ENCODE data around the gene FIG4. TPM values are rescaled to one million over a fixed set of nuclear protein-coding genes. Genes with fewer than 3 reads are reported as not detected.

The FIG4 gene
- total and polyA plus RNA-seq, 2 experiments from 2014 or later: 8.8 to 11.5 TPM

GRCh38 chr6:109788687-109789086 is 97.6 kb downstream of the FIG4 start:
- in situ Hi-C loops (cut with MboI): no loop called here
- H3K9me2 ChIP-seq (ENCODE audit: insufficient read depth): no peaks in the 10 kb centered on the region
- H4K20me1 ChIP-seq (ENCODE audit: insufficient read depth): no peaks in the 10 kb centered on the region
- peak overlapping the region; percentile 16 for H3K4me2 ChIP-seq (ENCODE audit: unreplicated experiment)
- no peak overlapping the region; the same call in 1 of the 2 replicates for H2AFZ ChIP-seq
- TF ChIP-seq EZH2phosphoT487 (IDR thresholded peaks at IDR 0.05; ENCODE audit: insufficient read depth, low read depth) (no peak), EZH2 (IDR thresholded peaks at IDR 0.05; ENCODE audit: insufficient read depth, poor library complexity, severe bottlenecking) (no peak)
- H3F3A ChIP-seq (ENCODE audit: insufficient read depth): peaks cover 31% of the 10 kb centered on the region
- peak; percentile 51 for DNase-seq
- H3K4me3 ChIP-seq: no peak overlapping the region
- H3K27ac ChIP-seq: no peak overlapping the region
- H3K9ac ChIP-seq: no peak overlapping the region
- H3K4me1 ChIP-seq (ENCODE audit: insufficient read depth): peaks cover 47% of the 10 kb centered on the region
- H3K9me3 ChIP-seq (ENCODE audit: low read depth): no peaks in the 10 kb centered on the region
- no peaks in the 10 kb centered on the region for H3K79me2 ChIP-seq (ENCODE audit: insufficient read depth)
- no peaks in the 10 kb centered on the region for H3K27me3 ChIP-seq (replicated peaks; ENCODE audit: insufficient read depth)
- WGBS, 2 experiments (ENCODE audit: low coverage in 1 of 2, low lambda C conversion rate in 2 of 2, missing lambda C conversion rate in 2 of 2): 51 to 54% methylated on average over 3 of the region's 3 CpGs
- H3K36me3 ChIP-seq (ENCODE audit: low read depth): 0 out of 2 replicates have a peak, but pooled peaks cover 5% of the 10 kb centered on the region

DNA sequence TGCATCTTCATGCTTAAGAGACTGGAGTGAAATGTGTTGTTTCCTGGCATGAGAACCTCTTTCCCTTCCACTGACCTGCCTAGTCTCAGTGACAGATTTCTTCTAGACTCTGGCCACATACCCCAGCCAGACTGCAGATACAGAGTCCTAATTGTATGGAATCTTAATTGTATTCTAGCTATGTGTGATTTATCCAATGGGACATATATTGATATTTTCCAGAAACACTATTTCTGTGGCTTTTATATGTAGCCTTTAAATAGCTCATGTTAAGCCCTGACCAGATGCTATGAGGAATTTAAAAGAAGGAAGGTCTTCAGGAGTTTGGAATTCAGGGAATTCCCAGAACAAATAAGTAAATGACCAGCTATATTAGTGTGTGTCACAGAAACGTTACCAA is 99.0 kb downstream of the FIG4 start:
- no peaks in the 10 kb centered on the region for H3K79me2 ChIP-seq (ENCODE audit: insufficient read depth)
- H3F3A ChIP-seq (ENCODE audit: insufficient read depth): peaks cover 44% of the 10 kb centered on the region
- H3K9me3 ChIP-seq (ENCODE audit: low read depth): no peaks in the 10 kb centered on the region
- peak overlapping the region; percentile 20; the same call in 1 of the 2 replicates for H3K9ac ChIP-seq
- no peaks in the 10 kb centered on the region for H4K20me1 ChIP-seq (ENCODE audit: insufficient read depth)
- H3K4me3 ChIP-seq: peak overlapping the region; percentile 10; the same call in 1 of the 2 replicates
- in situ Hi-C loops (cut with MboI): no loop called here
- peak overlapping the region; percentile 53 for H3K27ac ChIP-seq
- no peaks in the 10 kb centered on the region for H3K9me2 ChIP-seq (ENCODE audit: insufficient read depth)
- H3K4me1 ChIP-seq (ENCODE audit: insufficient read depth): peaks cover 51% of the 10 kb centered on the region
- 0 out of 2 replicates have a peak, but pooled peaks cover 5% of the 10 kb centered on the region for H3K36me3 ChIP-seq (ENCODE audit: low read depth)
- H2AFZ ChIP-seq: 0 out of 2 replicates have a peak overlapping the region, but pooled peaks have one; percentile 3
- peak overlapping the region; percentile 59 for H3K4me2 ChIP-seq (ENCODE audit: unreplicated experiment)
- no peaks in the 10 kb centered on the region for H3K27me3 ChIP-seq (replicated peaks; ENCODE audit: insufficient read depth)
- 0% methylated on average over 1 of the region's 1 CpG for WGBS, 2 experiments (ENCODE audit: low coverage in 1 of 2, low lambda C conversion rate in 2 of 2, missing lambda C conversion rate in 2 of 2)
- peak; percentile 67 for DNase-seq
- no peak for TF ChIP-seq EZH2phosphoT487 (IDR thresholded peaks at IDR 0.05; ENCODE audit: insufficient read depth, low read depth)
- no peak for TF ChIP-seq EZH2 (IDR thresholded peaks at IDR 0.05; ENCODE audit: insufficient read depth, poor library complexity, severe bottlenecking)

DNA sequence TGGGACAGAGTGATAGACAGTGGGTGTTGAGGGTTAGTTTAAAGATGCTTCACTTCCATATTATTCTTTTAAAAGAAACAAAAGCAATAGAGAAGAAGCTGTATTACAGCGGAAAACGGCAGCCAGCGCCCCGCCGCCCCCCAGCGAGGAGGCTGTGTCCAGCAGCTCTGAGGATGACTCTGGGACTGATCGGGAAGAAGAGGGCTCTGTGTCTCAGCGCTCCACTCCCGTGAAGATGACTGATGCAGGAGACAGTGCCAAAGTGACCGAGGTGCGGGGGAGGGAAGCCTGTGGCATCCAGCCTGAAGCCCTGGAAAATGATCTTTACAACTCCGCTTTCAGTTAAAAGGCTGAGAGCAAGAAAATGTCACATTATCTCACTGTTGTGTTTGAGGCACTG is 100.2 kb downstream of the FIG4 start:
- no peaks in the 10 kb centered on the region for H3K27me3 ChIP-seq (replicated peaks; ENCODE audit: insufficient read depth)
- no peak overlapping the region for H3K4me3 ChIP-seq
- H3K79me2 ChIP-seq (ENCODE audit: insufficient read depth): no peaks in the 10 kb centered on the region
- in situ Hi-C loops (cut with MboI): no loop called here
- H3F3A ChIP-seq (ENCODE audit: insufficient read depth): peaks cover 46% of the 10 kb centered on the region
- H3K36me3 ChIP-seq (ENCODE audit: low read depth): 0 out of 2 replicates have a peak, but pooled peaks cover 5% of the 10 kb centered on the region
- TF ChIP-seq EZH2phosphoT487 (IDR thresholded peaks at IDR 0.05; ENCODE audit: insufficient read depth, low read depth) (no peak), EZH2 (IDR thresholded peaks at IDR 0.05; ENCODE audit: insufficient read depth, poor library complexity, severe bottlenecking) (no peak)
- WGBS, 2 experiments (ENCODE audit: low coverage in 1 of 2, low lambda C conversion rate in 2 of 2, missing lambda C conversion rate in 2 of 2): 90 to 91% methylated on average over 12 of the region's 12 CpGs
- no peaks in the 10 kb centered on the region for H3K9me3 ChIP-seq (ENCODE audit: low read depth)
- no peak overlapping the region for H3K9ac ChIP-seq
- peaks cover 56% of the 10 kb centered on the region for H3K4me1 ChIP-seq (ENCODE audit: insufficient read depth)
- H3K9me2 ChIP-seq (ENCODE audit: insufficient read depth): no peaks in the 10 kb centered on the region
- DNase-seq: no peak
- no peak overlapping the region for H2AFZ ChIP-seq
- H3K27ac ChIP-seq: no peak overlapping the region
- no peaks in the 10 kb centered on the region for H4K20me1 ChIP-seq (ENCODE audit: insufficient read depth)
- H3K4me2 ChIP-seq (ENCODE audit: unreplicated experiment): no peak overlapping the region

DNA sequence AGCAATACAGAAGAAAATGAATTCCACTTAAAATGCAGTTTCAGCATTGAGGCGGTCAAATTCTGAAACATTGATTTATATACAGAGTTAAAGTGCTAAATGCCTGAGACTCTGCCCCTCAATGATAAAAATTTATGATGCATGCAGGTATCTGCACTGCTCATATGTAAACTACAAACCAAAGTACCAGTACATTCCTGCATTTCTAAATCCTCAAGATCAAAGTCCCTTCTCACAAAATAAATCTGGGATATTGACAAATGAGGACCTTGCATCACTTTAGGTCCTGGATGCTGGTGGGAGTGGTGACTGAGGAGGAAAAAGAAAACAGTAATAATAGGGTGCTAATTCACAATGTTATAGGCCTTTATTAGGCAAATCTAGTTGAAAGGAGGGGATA is 101.9 kb downstream of the FIG4 start:
- Histone ChIP-seq H3K27ac (peak overlapping the region; percentile 95), H3K9me2 (ENCODE audit: insufficient read depth) (no peaks in the 10 kb centered on the region), H3F3A (ENCODE audit: insufficient read depth) (peaks cover 46% of the 10 kb centered on the region), H3K4me3 (no peak overlapping the region), H3K36me3 (ENCODE audit: low read depth) (0 out of 2 replicates have a peak, but pooled peaks cover 5% of the 10 kb centered on the region), H2AFZ (peak overlapping the region; percentile 21; the same call in 1 of the 2 replicates), H3K9ac (peak overlapping the region; percentile 53), H3K4me1 (ENCODE audit: insufficient read depth) (peaks cover 62% of the 10 kb centered on the region), H3K79me2 (ENCODE audit: insufficient read depth) (no peaks in the 10 kb centered on the region), H3K4me2 (ENCODE audit: unreplicated experiment) (peak overlapping the region; percentile 72), H4K20me1 (ENCODE audit: insufficient read depth) (no peaks in the 10 kb centered on the region), H3K9me3 (ENCODE audit: low read depth) (no peaks in the 10 kb centered on the region), H3K27me3 (replicated peaks; ENCODE audit: insufficient read depth) (no peaks in the 10 kb centered on the region)
- 100% methylated on average over 1 of the region's 1 CpG for WGBS, 2 experiments (ENCODE audit: low coverage in 1 of 2, low lambda C conversion rate in 2 of 2, missing lambda C conversion rate in 2 of 2)
- in situ Hi-C loops (cut with MboI): no loop called here
- DNase-seq: no peak
- TF ChIP-seq EZH2phosphoT487 (IDR thresholded peaks at IDR 0.05; ENCODE audit: insufficient read depth, low read depth): no peak
- TF ChIP-seq EZH2 (IDR thresholded peaks at IDR 0.05; ENCODE audit: insufficient read depth, poor library complexity, severe bottlenecking): no peak
